ENCODE measurements around the gene NID1.
"Not testable (repeated sequence)": the region's sequence is repeated elsewhere in the genome, so short reads cannot be mapped to it uniquely, and the experiment has no call there.

NID1 gene

DNA sequence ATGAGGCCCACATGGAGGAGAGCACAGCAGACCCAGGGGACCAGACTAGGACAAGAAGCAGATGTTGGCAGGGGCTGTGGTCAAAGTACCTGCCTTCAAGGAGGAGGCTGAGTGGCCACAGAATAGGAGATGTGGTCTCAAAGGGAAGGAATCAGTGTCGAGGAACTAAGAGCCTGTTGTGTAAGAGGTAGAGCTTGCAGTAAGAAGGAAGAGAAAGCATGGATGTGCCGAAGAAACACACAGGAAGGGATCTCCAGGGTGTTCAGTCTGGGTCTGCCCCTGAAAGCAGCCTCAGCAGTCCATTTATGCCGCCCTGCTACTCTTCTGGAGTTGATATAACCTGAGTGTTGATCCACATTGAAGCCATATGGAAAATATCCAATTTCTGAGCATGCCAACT lies 83.9 kb downstream of the NID1 start:
- H3K27ac ChIP-seq (ENCODE audit: low read length) = no peak overlapping the region
- no peak overlapping the region for H3K4me3 ChIP-seq (ENCODE audit: low read length)
- WGBS (ENCODE audit: insufficient coverage, insufficient read length) = no CpG with 5 or more reads among the region's 3 CpGs
- no peaks in the 10 kb centered on the region for H3K27me3 ChIP-seq (ENCODE audit: control insufficient read depth, insufficient read depth, low read length)
- peaks cover 2% of the 10 kb centered on the region for H3K9me3 ChIP-seq (ENCODE audit: control insufficient read depth, insufficient read depth, low read length)
- DNase-seq (ENCODE audit: low read depth, low spot score) = no peak
- peaks cover 18% of the 10 kb centered on the region; the same call in 1 of the 2 replicates for H3K36me3 ChIP-seq (ENCODE audit: control insufficient read depth, insufficient read depth, low read length)
- H3K4me1 ChIP-seq (ENCODE audit: control insufficient read depth, insufficient read depth, low read length) = no peaks in the 10 kb centered on the region; the same call in none of the 2 replicates

DNA sequence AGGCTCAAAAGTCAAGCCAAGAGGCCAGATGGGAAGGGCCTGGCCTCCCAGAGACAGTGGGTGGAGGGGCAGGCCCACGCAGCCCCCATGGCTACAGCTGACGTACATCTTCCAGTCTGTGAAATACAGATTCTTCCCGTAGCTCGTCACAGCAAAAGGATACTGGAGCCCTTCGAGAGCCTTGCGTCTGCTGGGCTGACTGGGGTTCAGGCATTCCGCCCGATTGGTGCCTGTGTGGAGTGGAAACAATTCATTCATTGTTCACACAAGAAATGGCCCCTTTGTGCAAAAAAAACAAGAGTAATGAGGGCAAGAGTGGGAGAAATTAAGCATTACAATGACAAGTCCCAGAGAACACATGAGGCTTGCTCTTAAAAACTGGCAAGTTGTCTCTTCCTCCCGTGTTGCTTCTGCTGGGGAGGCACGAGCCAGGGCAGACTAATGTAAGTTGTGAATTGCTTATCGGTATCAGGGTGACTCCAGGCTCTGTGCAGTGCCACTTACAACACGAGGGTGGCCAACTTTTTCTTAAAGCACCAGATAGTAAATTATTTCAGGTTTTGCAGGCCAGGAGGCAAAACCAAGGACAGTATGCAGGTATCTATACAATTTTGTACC lies 85.1 kb downstream of the NID1 start:
- DNase-seq (ENCODE audit: low read depth, low spot score) = no peak
- Histone ChIP-seq H3K27me3 (ENCODE audit: control insufficient read depth, insufficient read depth, low read length) (no peaks in the 10 kb centered on the region), H3K9me3 (ENCODE audit: control insufficient read depth, insufficient read depth, low read length) (peaks cover 2% of the 10 kb centered on the region), H3K27ac (ENCODE audit: low read length) (no peak overlapping the region), H3K36me3 (ENCODE audit: control insufficient read depth, insufficient read depth, low read length) (peaks cover 18% of the 10 kb centered on the region; the same call in 1 of the 2 replicates), H3K4me1 (ENCODE audit: control insufficient read depth, insufficient read depth, low read length) (no peaks in the 10 kb centered on the region; the same call in 1 of the 2 replicates), H3K4me3 (ENCODE audit: low read length) (no peak overlapping the region)
- no CpG with 5 or more reads among the region's 12 CpGs for WGBS (ENCODE audit: insufficient coverage, insufficient read length)

DNA sequence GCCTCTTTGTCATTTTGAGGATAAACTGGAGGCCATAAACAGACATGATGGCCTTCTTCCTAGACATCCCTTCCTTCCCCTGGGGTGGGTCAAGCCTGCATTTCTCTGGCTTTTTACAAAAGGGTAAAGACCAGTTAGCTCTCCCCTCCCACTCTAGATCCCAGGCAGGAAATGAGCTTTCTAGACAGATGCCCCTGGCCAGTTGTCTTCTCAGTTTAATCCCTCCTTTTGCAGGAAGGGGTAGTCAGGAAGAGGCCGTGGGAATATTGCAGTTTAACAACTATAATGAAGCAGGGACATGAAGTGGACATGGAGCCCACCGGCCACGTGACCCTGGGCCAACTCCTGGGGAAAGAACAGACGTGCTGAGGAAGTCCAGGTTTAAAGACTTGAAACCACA lies 85.7 kb downstream of the NID1 start:
- Histone ChIP-seq H3K4me3 (ENCODE audit: low read length) (no peak overlapping the region), H3K36me3 (ENCODE audit: control insufficient read depth, insufficient read depth, low read length) (peaks cover 18% of the 10 kb centered on the region; the same call in 1 of the 2 replicates), H3K27me3 (ENCODE audit: control insufficient read depth, insufficient read depth, low read length) (no peaks in the 10 kb centered on the region), H3K4me1 (ENCODE audit: control insufficient read depth, insufficient read depth, low read length) (no peaks in the 10 kb centered on the region; the same call in 1 of the 2 replicates), H3K9me3 (ENCODE audit: control insufficient read depth, insufficient read depth, low read length) (peaks cover 2% of the 10 kb centered on the region), H3K27ac (ENCODE audit: low read length) (no peak overlapping the region)
- WGBS (ENCODE audit: insufficient coverage, insufficient read length) = no CpG with 5 or more reads among the region's 4 CpGs
- DNase-seq (ENCODE audit: low read depth, low spot score) = no peak

DNA sequence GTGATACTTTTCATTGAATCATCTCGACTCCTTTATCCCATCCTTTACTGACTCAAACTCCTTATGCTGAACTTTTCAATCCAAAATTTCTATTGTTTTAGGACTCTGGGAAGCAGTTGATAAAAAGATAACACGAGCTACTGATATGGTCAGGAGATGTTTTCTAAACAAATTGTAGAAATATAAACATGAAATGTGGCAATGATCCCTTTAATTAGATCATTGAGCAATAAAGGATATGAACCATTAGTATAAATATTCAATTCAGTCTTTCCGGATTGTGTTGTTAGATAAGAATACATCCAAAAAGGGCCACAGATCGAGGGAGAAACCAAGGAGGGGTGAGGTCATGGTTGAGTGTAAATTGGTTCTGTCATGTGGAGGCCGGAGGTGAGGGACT lies 88.4 kb downstream of the NID1 start:
- Histone ChIP-seq H3K4me3 (ENCODE audit: low read length) (no peak overlapping the region), H3K36me3 (ENCODE audit: control insufficient read depth, insufficient read depth, low read length) (peaks cover 18% of the 10 kb centered on the region; the same call in 1 of the 2 replicates), H3K9me3 (ENCODE audit: control insufficient read depth, insufficient read depth, low read length) (peaks cover 2% of the 10 kb centered on the region), H3K4me1 (ENCODE audit: control insufficient read depth, insufficient read depth, low read length) (no peaks in the 10 kb centered on the region; the same call in 1 of the 2 replicates), H3K27me3 (ENCODE audit: control insufficient read depth, insufficient read depth, low read length) (no peaks in the 10 kb centered on the region), H3K27ac (ENCODE audit: low read length) (no peak overlapping the region)
- no peak for DNase-seq (ENCODE audit: low read depth, low spot score)
- WGBS (ENCODE audit: insufficient coverage, insufficient read length) = 100% methylated on average over 1 of the region's 5 CpGs

DNA sequence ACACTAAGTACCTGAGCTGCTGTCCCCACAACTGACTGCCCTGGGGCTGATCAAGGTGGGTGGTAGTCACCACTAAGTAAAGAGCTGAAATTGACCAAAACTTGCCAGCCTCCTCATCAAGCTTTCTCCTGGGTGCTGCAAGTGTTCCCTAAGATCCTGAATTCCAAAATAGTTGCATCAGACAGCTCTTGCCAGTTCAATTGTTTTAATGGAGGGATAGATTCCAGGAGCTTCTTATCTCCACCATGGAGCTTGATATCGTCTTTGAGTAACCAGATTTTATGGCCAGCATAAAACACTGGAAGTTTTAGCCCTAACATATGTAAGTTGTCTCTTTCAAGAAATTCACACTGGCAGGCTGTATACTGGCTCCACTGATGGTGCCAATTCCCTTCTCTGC lies 90.3 kb downstream of the NID1 start:
- Histone ChIP-seq H3K9me3 (ENCODE audit: control insufficient read depth, insufficient read depth, low read length) (peaks cover 2% of the 10 kb centered on the region), H3K27ac (ENCODE audit: low read length) (no peak overlapping the region), H3K27me3 (ENCODE audit: control insufficient read depth, insufficient read depth, low read length) (no peaks in the 10 kb centered on the region), H3K4me3 (ENCODE audit: low read length) (no peak overlapping the region), H3K36me3 (ENCODE audit: control insufficient read depth, insufficient read depth, low read length) (peaks cover 16% of the 10 kb centered on the region; the same call in 1 of the 2 replicates), H3K4me1 (ENCODE audit: control insufficient read depth, insufficient read depth, low read length) (no peaks in the 10 kb centered on the region)
- WGBS (ENCODE audit: insufficient coverage, insufficient read length) = no CpG with 5 or more reads among the region's 1 CpG
- no peak for DNase-seq (ENCODE audit: low read depth, low spot score)

DNA sequence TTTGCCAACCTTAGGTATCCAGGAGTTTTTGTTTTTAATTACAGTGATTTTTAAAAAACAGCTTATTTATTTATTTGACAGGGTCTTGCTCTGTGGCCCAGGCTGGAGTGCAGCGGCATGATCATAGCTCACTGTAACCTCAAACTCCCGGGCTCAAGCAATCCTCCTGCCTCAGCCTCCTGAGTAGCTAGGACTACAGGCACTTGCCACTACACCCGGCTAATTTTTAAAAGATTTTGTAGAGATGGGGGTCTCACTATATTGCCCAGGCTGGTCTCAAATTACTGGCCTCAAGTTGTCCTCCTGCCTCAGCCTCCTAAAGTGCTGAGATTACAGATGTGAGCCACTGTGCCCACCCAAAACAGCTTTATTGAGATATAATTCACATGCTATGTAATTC lies 92.2 kb downstream of the NID1 start:
- H3K4me1 ChIP-seq (ENCODE audit: control insufficient read depth, insufficient read depth, low read length); H3K27me3 ChIP-seq (ENCODE audit: control insufficient read depth, insufficient read depth, low read length); H3K9me3 ChIP-seq (ENCODE audit: control insufficient read depth, insufficient read depth, low read length); DNase-seq (ENCODE audit: low read depth, low spot score); H3K4me3 ChIP-seq (ENCODE audit: low read length); H3K36me3 ChIP-seq (ENCODE audit: control insufficient read depth, insufficient read depth, low read length); H3K27ac ChIP-seq (ENCODE audit: low read length): not testable (repeated sequence)
- WGBS (ENCODE audit: insufficient coverage, insufficient read length) = no CpG with 5 or more reads among the region's 3 CpGs

DNA sequence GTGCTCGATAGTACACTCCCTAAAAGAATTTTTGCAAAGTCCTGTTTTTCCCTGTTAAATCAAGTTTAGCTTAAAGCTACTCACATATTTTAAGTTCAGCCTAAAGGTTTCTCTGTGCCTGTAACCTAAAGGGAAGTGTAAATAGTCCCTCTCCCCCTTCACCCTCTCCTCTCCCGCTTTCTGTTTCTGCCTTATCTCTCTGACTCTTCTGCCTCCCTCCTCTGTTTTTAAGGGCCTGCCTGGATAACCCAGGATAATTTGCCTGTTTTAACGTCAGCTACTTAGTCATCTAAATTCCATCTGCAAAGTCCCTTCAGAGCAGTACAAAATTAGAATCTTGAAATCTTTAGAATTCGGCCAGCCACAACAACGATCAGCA lies 92.6 kb downstream of the NID1 start:
- peaks cover 2% of the 10 kb centered on the region for H3K9me3 ChIP-seq (ENCODE audit: control insufficient read depth, insufficient read depth, low read length)
- no peak overlapping the region for H3K27ac ChIP-seq (ENCODE audit: low read length)
- H3K4me1 ChIP-seq (ENCODE audit: control insufficient read depth, insufficient read depth, low read length) = no peaks in the 10 kb centered on the region
- peak overlapping the region; percentile 48; the same call in 1 of the 2 replicates for H3K4me3 ChIP-seq (ENCODE audit: low read length)
- no peaks in the 10 kb centered on the region for H3K27me3 ChIP-seq (ENCODE audit: control insufficient read depth, insufficient read depth, low read length)
- no CpG with 5 or more reads among the region's 5 CpGs for WGBS (ENCODE audit: insufficient coverage, insufficient read length)
- no peak for DNase-seq (ENCODE audit: low read depth, low spot score)
- H3K36me3 ChIP-seq (ENCODE audit: control insufficient read depth, insufficient read depth, low read length) = peaks cover 3% of the 10 kb centered on the region; the same call in 1 of the 2 replicates

DNA sequence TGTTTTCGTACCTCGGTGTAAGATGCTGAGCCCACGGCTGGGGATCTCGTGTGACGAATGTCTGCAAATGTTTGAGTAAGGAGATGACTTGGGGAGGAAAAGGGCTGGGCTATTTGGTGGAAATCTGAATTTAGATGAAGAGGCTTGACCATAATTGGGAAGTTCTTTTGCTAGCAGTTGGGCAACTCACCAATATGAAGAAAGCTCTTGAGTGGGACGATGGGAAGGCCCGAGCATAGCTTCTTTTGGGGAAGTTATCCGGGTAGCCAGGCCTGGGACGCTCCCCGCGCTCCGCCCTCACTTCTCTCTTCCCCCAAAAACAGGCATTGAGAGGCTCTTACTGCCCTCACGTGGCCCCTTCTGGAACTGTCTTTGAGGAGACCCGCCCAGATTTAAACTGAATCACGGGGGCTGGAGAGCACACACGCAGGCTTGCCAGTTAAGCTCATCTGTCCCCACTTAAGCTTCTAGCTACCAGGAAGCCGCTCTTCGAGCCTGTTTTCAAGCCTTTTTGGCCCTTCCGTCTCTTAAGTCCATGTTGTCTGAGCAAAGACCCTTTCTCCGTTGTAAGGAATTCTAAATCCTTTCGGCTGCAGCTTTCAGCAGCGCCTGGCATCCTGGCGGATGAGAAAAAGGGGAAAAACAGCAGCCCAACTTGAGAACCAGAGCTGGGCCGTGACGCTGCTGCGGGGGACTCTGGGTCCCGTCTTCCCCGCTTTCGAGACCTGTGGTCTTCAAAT lies 93.1 kb downstream of the NID1 start:
- DNase-seq (ENCODE audit: low read depth, low spot score) = peak; percentile 73
- Histone ChIP-seq H3K9me3 (ENCODE audit: control insufficient read depth, insufficient read depth, low read length) (peaks cover under 1% of the 10 kb centered on the region), H3K4me1 (ENCODE audit: control insufficient read depth, insufficient read depth, low read length) (no peaks in the 10 kb centered on the region), H3K27ac (ENCODE audit: low read length) (no peak overlapping the region), H3K4me3 (ENCODE audit: low read length) (peak overlapping the region; percentile 48; the same call in 1 of the 2 replicates), H3K27me3 (ENCODE audit: control insufficient read depth, insufficient read depth, low read length) (no peaks in the 10 kb centered on the region), H3K36me3 (ENCODE audit: control insufficient read depth, insufficient read depth, low read length) (peaks cover 2% of the 10 kb centered on the region; the same call in 1 of the 2 replicates)
- WGBS (ENCODE audit: insufficient coverage, insufficient read length) = no CpG with 5 or more reads among the region's 29 CpGs

DNA sequence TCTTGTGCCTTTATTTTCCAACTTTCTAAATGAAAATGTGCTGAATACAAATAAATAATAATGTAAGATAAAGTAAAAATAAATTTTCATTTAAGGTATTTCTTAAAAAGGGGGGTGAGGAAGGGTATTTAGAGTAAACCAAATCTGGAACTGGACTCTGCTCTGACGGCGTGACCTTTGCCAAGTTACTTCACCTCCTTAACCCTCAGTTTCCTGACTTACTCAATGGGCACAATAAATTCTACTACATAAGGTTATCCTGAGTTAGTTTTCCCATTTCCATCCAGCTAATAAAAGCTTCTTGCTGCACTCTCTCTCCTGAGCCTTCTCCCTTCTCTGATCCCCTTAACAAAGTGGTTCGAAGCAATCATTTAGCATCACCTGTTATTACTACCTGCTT lies 93.9 kb downstream of the NID1 start:
- Histone ChIP-seq H3K27me3 (ENCODE audit: control insufficient read depth, insufficient read depth, low read length) (no peaks in the 10 kb centered on the region), H3K4me1 (ENCODE audit: control insufficient read depth, insufficient read depth, low read length) (no peaks in the 10 kb centered on the region), H3K9me3 (ENCODE audit: control insufficient read depth, insufficient read depth, low read length) (no peaks in the 10 kb centered on the region), H3K36me3 (ENCODE audit: control insufficient read depth, insufficient read depth, low read length) (no peaks in the 10 kb centered on the region), H3K4me3 (ENCODE audit: low read length) (no peak overlapping the region), H3K27ac (ENCODE audit: low read length) (no peak overlapping the region)
- no peak for DNase-seq (ENCODE audit: low read depth, low spot score)
- no CpG with 5 or more reads among the region's 3 CpGs for WGBS (ENCODE audit: insufficient coverage, insufficient read length)

DNA sequence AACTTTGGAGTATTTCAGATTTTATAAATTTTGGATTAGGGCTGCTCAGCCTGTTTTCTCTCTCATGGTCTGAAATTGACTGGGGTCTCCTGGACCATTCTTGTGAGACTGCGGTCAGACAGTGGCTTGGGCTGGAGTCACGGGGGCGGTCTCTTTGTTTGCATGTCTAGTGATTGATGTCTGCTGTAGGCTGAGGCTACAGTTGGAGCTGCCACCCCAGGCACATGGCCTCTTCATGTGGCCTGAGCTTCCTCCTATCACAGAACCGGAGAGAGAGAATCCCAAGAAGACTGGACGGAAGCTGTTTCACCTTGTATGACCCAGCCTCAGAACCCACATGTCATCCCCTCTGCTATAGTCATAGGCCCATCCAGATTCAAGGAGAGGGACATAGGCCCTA lies 96.1 kb downstream of the NID1 start:
- H3K36me3 ChIP-seq (ENCODE audit: control insufficient read depth, insufficient read depth, low read length) = no peaks in the 10 kb centered on the region
- no peak overlapping the region for H3K27ac ChIP-seq (ENCODE audit: low read length)
- no peak overlapping the region for H3K4me3 ChIP-seq (ENCODE audit: low read length)
- H3K4me1 ChIP-seq (ENCODE audit: control insufficient read depth, insufficient read depth, low read length) = no peaks in the 10 kb centered on the region
- DNase-seq (ENCODE audit: low read depth, low spot score) = no peak
- no peaks in the 10 kb centered on the region for H3K9me3 ChIP-seq (ENCODE audit: control insufficient read depth, insufficient read depth, low read length)
- no CpG with 5 or more reads among the region's 5 CpGs for WGBS (ENCODE audit: insufficient coverage, insufficient read length)
- no peaks in the 10 kb centered on the region for H3K27me3 ChIP-seq (ENCODE audit: control insufficient read depth, insufficient read depth, low read length)

Data from iPS DF 6.9 (cell line).